ENCODE measurements around the gene ZNF444. TPM values are rescaled to one million over a fixed set of nuclear protein-coding genes. Genes with fewer than 3 reads are reported as not detected.

The ZNF444 gene
- total and polyA plus RNA-seq, 2 of the 4 experiments (the other 2 are of a cell fraction): 2.5 to 20.3 TPM

GRCh38 chr19:56101746-56102535 is 39.1 kb upstream of the ZNF444 start:
- H2BK120ac ChIP-seq (ENCODE audit: low read depth, low read length): no peak overlapping the region
- H3K4me1 ChIP-seq (ENCODE audit: control insufficient read depth, insufficient read depth, low read length): peaks cover 3% of the 10 kb centered on the region; the same call in 1 of the 2 replicates
- no peak overlapping the region for H4K5ac ChIP-seq (ENCODE audit: low read depth, low read length)
- TF ChIP-seq CEBPB (IDR thresholded peaks at IDR 0.05; ENCODE audit: low read depth, low read length) (no peak), CHD1 (IDR thresholded peaks at IDR 0.05; ENCODE audit: low read depth, low read length) (no peak), BHLHE40 (IDR thresholded peaks at IDR 0.05; ENCODE audit: low read depth, low read length) (no peak), FOS (IDR thresholded peaks at IDR 0.05; ENCODE audit: low read depth, low read length) (no peak), ELK1 (IDR thresholded peaks at IDR 0.05; ENCODE audit: borderline replicate concordance, low read depth, low read length) (no peak)
- H3K79me1 ChIP-seq (ENCODE audit: low read depth in 1 of 2, low read length in 2 of 2): peaks cover 1 to 27% of the 10 kb centered on the region in 2 experiments; a peak in 3 of 4 replicates
- H2BK15ac ChIP-seq (ENCODE audit: low read depth, low read length): no peak overlapping the region
- 94% methylated on average over 17 of the region's 34 CpGs; no CpG with 5 or more reads in 1 of the 2 experiments for WGBS, 2 experiments (ENCODE audit: extremely low coverage in 2 of 2, insufficient read length in 1 of 2)
- no peak overlapping the region for H3K27ac ChIP-seq (ENCODE audit: insufficient read depth, low read length)
- H4K8ac ChIP-seq (ENCODE audit: low read depth in 2 of 2, low read length in 2 of 2): no peak overlapping the region
- H2AK5ac ChIP-seq (ENCODE audit: low read depth, low read length): no peak overlapping the region
- no peak overlapping the region for H2AFZ ChIP-seq (replicated peaks; ENCODE audit: low read length, poor library complexity)
- no peak overlapping the region for H3K18ac ChIP-seq (ENCODE audit: low read depth, low read length)
- no peak overlapping the region for H3K4ac ChIP-seq (ENCODE audit: low read depth, low read length)
- H2BK5ac ChIP-seq (ENCODE audit: low read depth, low read length, poor library complexity, severe bottlenecking): no peak overlapping the region
- DNase-seq (no peak), ATAC-seq (ENCODE audit: low read depth) (no peak)
- intact Hi-C loops (cut with micrococcal nuclease): no loop called here
- in situ Hi-C loops (cut with MboI; ENCODE audit: low sequenced_read_pairs): no loop called here
- no peaks in the 10 kb centered on the region for H3K27me3 ChIP-seq (ENCODE audit: control insufficient read depth, insufficient read depth, low read length)
- no peaks in the 10 kb centered on the region for H3K9me3 ChIP-seq (ENCODE audit: control insufficient read depth, insufficient read depth, low read length)
- H3K4me3 ChIP-seq (ENCODE audit: insufficient read depth, low read depth, low read length): no peak overlapping the region
- ChIA-PET CTCF (no interaction called here), POLR2A (ENCODE audit: unreplicated experiment) (no interaction called here)
- H3K9me1 ChIP-seq (ENCODE audit: insufficient read depth, low read length): peaks cover 2% of the 10 kb centered on the region; the same call in 1 of the 2 replicates
- H3K9ac ChIP-seq (ENCODE audit: low read depth, low read length): no peak overlapping the region
- no peak overlapping the region for H3K4me2 ChIP-seq (ENCODE audit: low read depth, low read length)
- H3K56ac ChIP-seq (ENCODE audit: extremely low read depth, insufficient read depth, low read length): no peak overlapping the region
- dilution Hi-C loops (cut with HindIII; ENCODE audit: low sequenced_read_pairs, unreplicated experiment): no loop called here
- no TSS peak for BruUV-seq (replicated peaks)
- H3K23ac ChIP-seq (ENCODE audit: low read depth, low read length): no peak overlapping the region
- H2BK20ac ChIP-seq (ENCODE audit: low read depth, low read length): no peak overlapping the region
- H3K36me3 ChIP-seq (ENCODE audit: control insufficient read depth, insufficient read depth, low read length): peaks cover 40% of the 10 kb centered on the region
- H2AK9ac ChIP-seq (replicated peaks; ENCODE audit: low read depth, low read length, poor library complexity): no peak overlapping the region
- H4K20me1 ChIP-seq (ENCODE audit: insufficient read depth, low read length): peaks cover 49% of the 10 kb centered on the region
- H3K14ac ChIP-seq (replicated peaks; ENCODE audit: low read depth, low read length): no peak overlapping the region
- H4K91ac ChIP-seq (ENCODE audit: insufficient read depth, low read depth, low read length): no peak overlapping the region
